WTC11 (cell line): Measurements from ENCODE around the gene SLC43A3. TPM values are rescaled to one million over a fixed set of nuclear protein-coding genes. Genes with fewer than 3 reads are reported as not detected.

Source experiments
- ATAC-seq: fragments of 200-7000 bp; cut with Tn5 transposase; 2 replicates; pipeline ENCODE4 v1.10.0; 2021; ENCODE audit warnings: mild to moderate bottlenecking, moderate library complexity
- CTCF ChIA-PET: fragments of 300-600 bp; sonication (Branson Sonifier 250); formaldehyde crosslinking; loops from one replicate; lab custom pipeline; 2021; ENCODE audit warnings: antibody characterized with exemption; lab: Charles Lee
- POLR2A ChIA-PET: fragments of 350-600 bp; sonication (Branson Sonifier 250); formaldehyde crosslinking; loops from one replicate; lab custom pipeline; 2021; ENCODE audit warnings: antibody characterized with exemption; lab: Charles Lee
- DNase-seq: peaks from one replicate; pipeline ENCODE4 v3.0.0; 2021; ENCODE audit warnings: low spot score
- H3K27ac Mint-ChIP-seq: 2 replicates; pipeline ENCODE4 v1.8.0; 2021; ENCODE audit warnings: mixed read lengths
- H3K27me3 Mint-ChIP-seq: 2 replicates; pipeline ENCODE4 v1.8.0; 2021; ENCODE audit warnings: low read depth, mild to moderate bottlenecking, moderate library complexity, mixed read lengths
- H3K36me3 Mint-ChIP-seq: 2 replicates; pipeline ENCODE4 v1.8.0; 2021; ENCODE audit warnings: mixed read lengths
- H3K4me1 Mint-ChIP-seq: 2 replicates; pipeline ENCODE4 v1.8.0; 2022; ENCODE audit warnings: mixed read lengths
- H3K4me3 Mint-ChIP-seq: 2 replicates; pipeline ENCODE4 v1.8.0; 2021; ENCODE audit warnings: mild to moderate bottlenecking, moderate library complexity, mixed read lengths
- H3K9me3 Mint-ChIP-seq: 2 replicates; pipeline ENCODE4 v1.8.0; 2021; ENCODE audit warnings: mixed read lengths
- ARID4B ChIP-seq: sonication (generic); formaldehyde crosslinking; IDR thresholded peaks from 2 replicates; pipeline ENCODE4 v1.8.0; 2023; ENCODE audit warnings: missing genetic modification reagents, mild to moderate bottlenecking, borderline replicate concordance
- CBFB ChIP-seq: sonication (generic); formaldehyde crosslinking; IDR thresholded peaks from 2 replicates; pipeline ENCODE4 v1.8.1; 2022; ENCODE audit warnings: mild to moderate bottlenecking, low read depth, missing genetic modification reagents
- CTCF ChIP-seq: fragments of 200-600 bp; IDR thresholded peaks from 2 replicates; pipeline ENCODE4 v1.8.0; 2022; ENCODE audit warnings: antibody characterized with exemption
- E2F1 ChIP-seq: sonication (generic); formaldehyde crosslinking; IDR thresholded peaks from 2 replicates; pipeline ENCODE4 v1.8.0; 2022; ENCODE audit warnings: mild to moderate bottlenecking, missing genetic modification reagents
- GRHL2 ChIP-seq: fragments of 250-450 bp; sonication (Bioruptor Pico); IDR thresholded peaks from 2 replicates; pipeline ENCODE4 v1.8.0; 2022; ENCODE audit warnings: mild to moderate bottlenecking, moderate library complexity; ENCODE audit not compliant: insufficient replicate concordance, severe bottlenecking
- IRF2 ChIP-seq: sonication (generic); formaldehyde crosslinking; IDR thresholded peaks from 2 replicates; pipeline ENCODE4 v1.8.0; 2022; ENCODE audit warnings: low read depth, missing genetic modification reagents, borderline replicate concordance
- RORB ChIP-seq: fragments of 250-450 bp; sonication (Bioruptor Pico); IDR thresholded peaks from 2 replicates; pipeline ENCODE4 v1.9.0; 2021; ENCODE audit warnings: mild to moderate bottlenecking
- SMAD3 ChIP-seq: sonication (generic); formaldehyde crosslinking; IDR thresholded peaks from 2 replicates; pipeline ENCODE4 v1.8.0; 2022; ENCODE audit warnings: missing genetic modification reagents, mild to moderate bottlenecking, borderline replicate concordance
- TEAD1 ChIP-seq: sonication (generic); formaldehyde crosslinking; IDR thresholded peaks from 2 replicates; pipeline ENCODE4 v1.8.0; 2022; ENCODE audit warnings: mild to moderate bottlenecking, missing genetic modification reagents
- ZNF232 ChIP-seq: sonication (generic); formaldehyde crosslinking; IDR thresholded peaks from 2 replicates; pipeline ENCODE4 v1.8.0; 2022; ENCODE audit warnings: mild to moderate bottlenecking, missing genetic modification reagents
- ZNF396 ChIP-seq: fragments of 250-450 bp; sonication (Bioruptor Pico); IDR thresholded peaks from 2 replicates; pipeline ENCODE4 v1.8.0; 2021; ENCODE audit warnings: mild to moderate bottlenecking, moderate library complexity, borderline replicate concordance
- ZSCAN18 ChIP-seq: fragments of 250-450 bp; sonication (Bioruptor Pico); IDR thresholded peaks from 2 replicates; pipeline ENCODE4 v2.1.2; 2022; ENCODE audit warnings: mild to moderate bottlenecking, moderate library complexity
- total RNA-seq: library from RNA; stranded (reverse); gene quantifications from 3 replicates; pipeline ENCODE4 v1.2.3, GENCODE V29; 2021
- TF ChIP-seq, protein P1 (sequence below): sonication (generic); formaldehyde crosslinking; IDR thresholded peaks from 2 replicates; pipeline ENCODE4 v1.8.1; 2023; ENCODE audit warnings: mild to moderate bottlenecking, moderate library complexity, missing genetic modification reagents
- TF ChIP-seq, protein P2 (sequence below): sonication (generic); formaldehyde crosslinking; IDR thresholded peaks from 2 replicates; pipeline ENCODE4 v1.8.1; 2023; ENCODE audit warnings: mild to moderate bottlenecking, missing genetic modification reagents, moderate library complexity

SLC43A3 gene
- total RNA-seq, 1 experiment from 2014 or later = 22.6 TPM

GRCh38 chr11:57364851-57365660, 61.9 kb downstream of the SLC43A3 start:
- Mint-ChIP-seq H3K9me3 (peaks cover 4% of the 10 kb centered on the region; the same call in 1 of the 2 replicates), H3K27ac (no peak overlapping the region), H3K27me3 (peaks cover 9% of the 10 kb centered on the region; the same call in 1 of the 2 replicates), H3K4me1 (peaks cover 24% of the 10 kb centered on the region), H3K36me3 (no peaks in the 10 kb centered on the region), H3K4me3 (no peak overlapping the region; the same call in 1 of the 2 replicates)
- ATAC-seq (peak; percentile 94), DNase-seq (peak; percentile 48)
- POLR2A ChIA-PET = interaction anchor here (0.6 to 1.5 kb wide), 2 partner anchors 93 to 208 kb away, joined by 4 to 5 read pairs; no protein-coding TSS in a partner anchor
- CTCF ChIA-PET = interaction anchor here (0.8 to 3.5 kb wide), 12 partner anchors 9 to 182 kb away, joined by 3 to 21 read pairs (median 4); partner anchors contain the start of genes RTN4RL2 and SLC43A3
- TF ChIP-seq SMAD3 (CRISPR knock-in tag) = no peak
- TF ChIP-seq RORB (CRISPR knock-in tag) = no peak
- TF ChIP-seq CBFB (CRISPR knock-in tag) = no peak
- TF ChIP-seq IRF2 (CRISPR knock-in tag) = no peak
- TF ChIP-seq E2F1 (CRISPR knock-in tag) = no peak
- no peak for TF ChIP-seq ZNF396 (CRISPR knock-in tag)
- TF ChIP-seq, protein P1, sequence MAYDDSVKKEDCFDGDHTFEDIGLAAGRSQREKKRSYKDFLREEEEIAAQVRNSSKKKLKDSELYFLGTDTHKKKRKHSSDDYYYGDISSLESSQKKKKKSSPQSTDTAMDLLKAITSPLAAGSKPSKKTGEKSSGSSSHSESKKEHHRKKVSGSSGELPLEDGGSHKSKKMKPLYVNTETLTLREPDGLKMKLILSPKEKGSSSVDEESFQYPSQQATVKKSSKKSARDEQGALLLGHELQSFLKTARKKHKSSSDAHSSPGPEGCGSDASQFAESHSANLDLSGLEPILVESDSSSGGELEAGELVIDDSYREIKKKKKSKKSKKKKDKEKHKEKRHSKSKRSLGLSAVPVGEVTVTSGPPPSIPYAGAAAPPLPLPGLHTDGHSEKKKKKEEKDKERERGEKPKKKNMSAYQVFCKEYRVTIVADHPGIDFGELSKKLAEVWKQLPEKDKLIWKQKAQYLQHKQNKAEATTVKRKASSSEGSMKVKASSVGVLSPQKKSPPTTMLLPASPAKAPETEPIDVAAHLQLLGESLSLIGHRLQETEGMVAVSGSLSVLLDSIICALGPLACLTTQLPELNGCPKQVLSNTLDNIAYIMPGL = no peak

DNA sequence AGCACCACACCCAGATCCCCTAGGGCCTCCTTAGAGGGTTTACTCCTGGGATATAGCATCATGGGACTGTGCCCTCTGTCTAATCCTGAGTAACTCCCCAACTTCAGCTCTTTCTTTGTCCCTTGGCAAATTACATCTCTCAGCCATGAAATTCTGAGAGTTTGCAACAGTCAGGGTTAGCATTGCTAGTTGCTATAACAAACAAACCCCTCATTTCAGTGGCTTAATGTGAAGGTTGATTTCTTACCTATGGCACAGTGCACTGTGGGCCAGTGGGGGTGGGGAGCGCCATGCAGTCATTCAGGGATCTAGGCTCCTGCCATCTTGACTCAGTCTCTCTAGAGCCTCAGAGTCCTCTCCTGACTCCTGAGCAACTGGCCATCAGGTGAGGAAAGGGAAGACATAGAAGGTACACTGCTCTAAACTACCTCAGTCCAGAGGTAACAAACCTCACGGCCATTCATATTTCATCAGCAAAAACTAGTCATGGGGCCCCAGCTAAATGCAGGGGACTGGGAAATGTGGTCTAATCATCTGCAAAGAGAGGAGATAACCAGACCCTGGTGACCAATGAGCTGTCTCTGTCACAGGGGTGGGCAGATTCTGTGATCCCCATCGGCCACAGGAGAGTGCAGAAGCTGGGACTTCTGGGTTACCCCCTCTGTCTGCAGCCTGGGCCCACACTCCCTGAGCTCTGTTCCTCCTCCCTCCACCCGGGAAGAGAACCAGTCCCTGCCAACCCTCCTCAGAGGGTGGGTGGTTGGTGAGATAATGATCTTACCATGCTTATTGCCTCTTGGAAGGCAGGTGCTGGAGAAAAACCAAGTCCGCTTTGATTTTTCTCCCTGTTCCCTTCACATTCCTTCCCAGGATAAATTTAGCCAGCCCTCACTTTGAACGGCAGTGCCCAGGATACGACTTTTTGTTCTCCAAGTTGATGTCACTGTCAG, 63.5 kb downstream of the SLC43A3 start:
- no peaks in the 10 kb centered on the region for H3K36me3 Mint-ChIP-seq
- DNase-seq = no peak
- CTCF ChIA-PET = interaction anchor here (0.5 to 3.5 kb wide), 6 partner anchors 13 to 675 kb away, joined by 3 to 21 read pairs (median 8); partner anchors contain the start of gene PRG3
- POLR2A ChIA-PET = no interaction called here
- peaks cover 27% of the 10 kb centered on the region for H3K4me1 Mint-ChIP-seq
- H3K9me3 Mint-ChIP-seq = peaks cover 4% of the 10 kb centered on the region; the same call in 1 of the 2 replicates
- H3K27me3 Mint-ChIP-seq = peaks cover 11% of the 10 kb centered on the region; the same call in 1 of the 2 replicates
- H3K27ac Mint-ChIP-seq = no peak overlapping the region
- ATAC-seq = no peak
- H3K4me3 Mint-ChIP-seq = no peak overlapping the region
- TF ChIP-seq ZNF232 (CRISPR knock-in tag) = no peak
- TF ChIP-seq GRHL2 (CRISPR knock-in tag) = no peak
- no peak for TF ChIP-seq ZSCAN18 (CRISPR knock-in tag)
- TF ChIP-seq CTCF = no peak
- TF ChIP-seq ARID4B (CRISPR knock-in tag) = no peak
- TF ChIP-seq, protein P2, sequence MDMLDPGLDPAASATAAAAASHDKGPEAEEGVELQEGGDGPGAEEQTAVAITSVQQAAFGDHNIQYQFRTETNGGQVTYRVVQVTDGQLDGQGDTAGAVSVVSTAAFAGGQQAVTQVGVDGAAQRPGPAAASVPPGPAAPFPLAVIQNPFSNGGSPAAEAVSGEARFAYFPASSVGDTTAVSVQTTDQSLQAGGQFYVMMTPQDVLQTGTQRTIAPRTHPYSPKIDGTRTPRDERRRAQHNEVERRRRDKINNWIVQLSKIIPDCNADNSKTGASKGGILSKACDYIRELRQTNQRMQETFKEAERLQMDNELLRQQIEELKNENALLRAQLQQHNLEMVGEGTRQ (CRISPR knock-in tag) = no peak
- no peak for TF ChIP-seq TEAD1
